ENCODE data around the gene CYP2B6.
"Not testable (repeated sequence)": the region's sequence is repeated elsewhere in the genome, so short reads cannot be mapped to it uniquely, and the experiment has no call there.

CYP2B6 gene

DNA sequence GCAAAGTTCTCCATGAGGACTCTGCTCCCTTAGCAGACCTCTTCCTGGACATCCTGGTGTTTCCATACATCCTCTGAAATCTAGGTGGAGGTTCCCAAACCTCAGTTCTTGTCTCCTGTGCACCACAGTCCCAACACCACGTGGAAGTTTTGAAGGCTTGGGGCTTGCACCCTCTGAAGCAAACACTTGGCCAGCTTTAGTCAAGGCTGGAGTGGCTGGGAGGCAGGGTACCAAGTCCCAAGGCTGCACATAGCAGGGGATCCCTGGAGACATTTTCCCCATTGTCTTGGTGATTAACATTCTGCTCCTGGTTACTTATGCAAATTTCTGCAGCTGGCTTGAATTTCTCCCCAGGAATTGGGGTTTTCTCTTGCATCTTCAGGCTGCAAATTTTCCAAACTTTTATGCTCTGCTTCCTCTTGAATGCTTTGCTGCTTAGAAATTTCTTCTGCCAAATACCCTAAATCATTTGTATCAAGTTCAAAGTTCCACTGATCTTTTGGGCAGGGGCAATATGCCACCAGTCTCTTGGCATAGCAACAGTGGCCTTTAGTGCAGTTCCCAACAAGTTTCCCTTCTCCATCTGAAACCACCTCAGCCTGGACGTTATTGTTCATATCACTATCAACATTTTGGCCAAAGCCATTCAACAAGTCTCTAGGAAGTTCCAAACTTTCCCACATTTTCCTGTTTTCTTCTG is 10.2 kb upstream of the CYP2B6 start:
- DNase-seq (ENCODE audit: low read depth), result not testable (repeated sequence)

DNA sequence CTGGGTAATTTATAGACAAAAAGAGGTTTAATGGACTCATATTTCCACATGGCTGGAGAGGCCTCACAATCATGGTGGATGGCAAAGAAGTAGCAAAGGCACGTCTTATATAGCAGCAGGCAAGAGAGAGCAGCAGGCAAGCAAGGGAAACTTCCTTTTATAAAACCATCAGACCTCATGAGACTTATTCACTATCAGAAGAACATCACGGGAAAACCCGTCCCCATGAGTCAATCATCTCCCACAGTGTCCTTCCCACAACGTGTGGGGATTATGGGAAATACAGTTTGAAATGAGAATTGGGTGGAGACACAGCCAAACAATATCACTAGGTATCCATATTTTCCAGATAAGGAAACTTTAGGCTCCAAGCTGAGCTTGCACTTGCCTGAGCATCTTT is 9.5 kb upstream of the CYP2B6 start:
- no peak for DNase-seq (ENCODE audit: low read depth)

GRCh38 chr19:40982594-40983101 is 8.4 kb upstream of the CYP2B6 start:
- no peak for DNase-seq (ENCODE audit: low read depth)

DNA sequence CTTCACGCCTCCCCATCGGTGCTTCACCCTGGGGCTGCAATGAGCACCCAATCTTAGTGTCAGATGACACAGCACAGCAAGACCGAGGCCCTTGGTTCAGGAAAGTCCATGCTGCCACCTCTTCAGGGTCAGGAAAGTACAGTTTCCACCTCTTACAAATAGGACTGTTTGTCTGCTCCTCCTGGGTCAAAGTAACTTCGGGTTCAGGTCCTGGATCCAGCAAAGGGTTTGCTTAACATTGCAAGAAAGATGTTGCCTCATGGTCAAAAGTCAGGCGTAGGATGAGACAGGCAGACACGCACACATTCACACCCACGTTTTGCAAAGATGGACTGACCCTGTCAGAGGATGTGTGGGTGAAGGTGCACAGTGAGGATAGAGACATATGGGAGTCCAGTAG is 1.6 kb upstream of the CYP2B6 start:
- no peak for DNase-seq (ENCODE audit: low read depth)

- DNase-seq (ENCODE audit: low read depth), result no peak
These were observed 4.3 kb downstream of the CYP2B6 start for GRCh38 chr19:40995355-40995754.

DNA sequence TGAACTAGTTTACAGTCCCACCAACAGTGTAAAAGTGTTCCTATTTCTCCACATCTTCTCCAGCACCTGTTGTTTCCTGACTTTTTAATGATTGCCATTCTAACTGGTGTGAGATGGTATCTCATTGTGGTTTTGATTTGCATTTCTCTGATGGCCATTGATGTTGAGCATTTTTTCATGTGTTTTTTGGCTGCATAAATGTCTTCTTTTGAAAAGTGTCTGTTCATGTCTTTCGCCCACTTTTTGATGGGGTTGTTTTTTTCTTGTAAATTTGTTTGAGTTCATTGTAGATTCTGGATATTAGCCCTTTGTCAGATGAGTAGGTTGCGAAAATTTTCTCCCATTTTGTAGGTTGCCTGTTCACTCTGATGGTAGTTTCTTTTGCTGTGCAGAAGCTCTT is 7.9 kb downstream of the CYP2B6 start:
- DNase-seq (ENCODE audit: low read depth), result not testable (repeated sequence)

GRCh38 chr19:41000310-41000737 is 9.2 kb downstream of the CYP2B6 start:
- no peak for DNase-seq (ENCODE audit: low read depth)

- no peak for DNase-seq (ENCODE audit: low read depth)
These were observed 10.3 kb downstream of the CYP2B6 start for GRCh38 chr19:41001243-41001971.

DNA sequence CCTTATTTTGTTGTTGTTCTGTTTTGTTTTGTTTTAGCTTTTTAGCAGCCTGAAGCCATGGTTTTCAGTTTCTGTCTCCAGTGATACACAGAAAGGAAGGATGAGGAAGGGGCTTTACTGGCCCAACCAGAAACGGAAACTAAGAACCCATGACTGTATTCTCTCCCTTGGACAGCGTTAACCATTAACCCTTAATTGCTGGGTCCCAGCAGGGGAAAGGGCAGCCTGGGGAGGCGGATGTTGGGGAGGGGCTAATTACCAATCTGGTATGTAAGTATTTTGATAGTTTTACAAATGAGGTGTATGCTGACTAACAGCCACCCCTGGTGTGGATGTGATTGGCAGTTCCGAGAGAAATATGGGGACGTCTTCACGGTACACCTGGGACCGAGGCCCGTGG is 12.6 kb downstream of the CYP2B6 start:
- DNase-seq (ENCODE audit: low read depth), result not testable (repeated sequence)

- no peak for DNase-seq (ENCODE audit: low read depth)
These were observed 18.7 kb downstream of the CYP2B6 start for GRCh38 chr19:41009700-41010235.

GRCh38 chr19:41013359-41013758 is 22.3 kb downstream of the CYP2B6 start:
- DNase-seq (ENCODE audit: low read depth), result no peak

GRCh38 chr19:41014643-41015042 is 23.6 kb downstream of the CYP2B6 start:
- no peak for DNase-seq (ENCODE audit: low read depth)

- DNase-seq (ENCODE audit: low read depth), result no peak
These were observed 25.5 kb downstream of the CYP2B6 start for GRCh38 chr19:41016488-41017071.

GRCh38 chr19:41018736-41019290 is 27.7 kb downstream of the CYP2B6 start:
- no peak for DNase-seq (ENCODE audit: low read depth)

GRCh38 chr19:41019346-41019745 is 28.3 kb downstream of the CYP2B6 start:
- no peak for DNase-seq (ENCODE audit: low read depth)

DNA sequence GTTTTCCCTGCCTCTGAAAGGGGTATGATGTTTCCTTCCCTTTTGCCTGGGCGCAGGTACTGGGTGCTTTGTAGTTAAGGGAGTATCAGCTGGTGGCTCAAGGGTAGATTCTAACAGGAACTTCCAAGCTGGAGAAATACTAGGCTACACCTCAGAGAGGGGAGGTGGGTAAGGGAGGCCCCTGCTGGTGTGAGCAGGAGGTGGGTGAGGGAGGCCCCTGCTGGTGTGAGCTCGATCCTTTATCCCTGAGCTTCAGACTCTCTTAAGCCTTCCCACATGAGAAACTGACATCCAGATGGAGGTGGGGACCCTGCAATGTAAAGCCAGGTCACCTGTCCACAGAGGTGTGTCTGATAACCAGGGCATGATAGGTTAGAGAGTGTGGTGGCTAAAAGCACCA is 32.1 kb downstream of the CYP2B6 start:
- no peak for DNase-seq (ENCODE audit: low read depth)

GRCh38 chr19:41025411-41025810 is 34.3 kb downstream of the CYP2B6 start:
- DNase-seq (ENCODE audit: low read depth), result no peak

GRCh38 chr19:41025871-41026270 is 34.8 kb downstream of the CYP2B6 start:
- DNase-seq (ENCODE audit: low read depth), result no peak

DNA sequence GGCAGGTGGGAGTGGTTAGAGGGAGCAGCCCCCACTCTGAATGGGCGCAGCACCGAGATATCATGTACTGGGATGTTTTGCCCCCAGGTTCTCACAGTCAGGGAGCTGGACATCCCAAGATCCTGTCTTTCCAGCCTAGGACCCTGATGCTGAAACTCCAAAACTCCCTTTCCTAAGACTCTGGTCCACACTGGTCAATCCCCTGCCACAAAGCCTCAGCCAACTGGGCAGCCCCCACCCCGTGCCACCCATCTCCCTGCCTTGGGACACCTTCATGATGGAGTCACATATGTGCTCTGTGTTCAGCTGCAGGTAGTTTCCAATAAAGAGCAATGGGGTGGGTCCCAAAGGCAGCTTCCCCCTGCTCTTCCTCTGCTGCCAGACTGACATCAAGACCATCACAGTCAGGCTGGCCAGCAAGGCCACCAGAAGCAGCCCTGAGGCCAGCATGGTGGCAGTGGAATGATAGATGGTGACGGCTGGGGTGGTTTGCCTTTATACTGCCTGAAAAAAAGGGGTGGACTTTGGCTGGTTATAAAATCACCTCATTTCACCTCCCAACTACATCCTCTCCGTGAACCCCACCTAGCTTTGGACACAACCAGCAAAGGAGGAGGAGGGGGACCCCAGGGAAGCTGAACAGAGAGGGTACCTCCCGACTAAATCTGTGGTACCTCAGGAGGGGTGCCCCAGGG is 36.3 kb downstream of the CYP2B6 start:
- DNase-seq (ENCODE audit: low read depth), result no peak

DNA sequence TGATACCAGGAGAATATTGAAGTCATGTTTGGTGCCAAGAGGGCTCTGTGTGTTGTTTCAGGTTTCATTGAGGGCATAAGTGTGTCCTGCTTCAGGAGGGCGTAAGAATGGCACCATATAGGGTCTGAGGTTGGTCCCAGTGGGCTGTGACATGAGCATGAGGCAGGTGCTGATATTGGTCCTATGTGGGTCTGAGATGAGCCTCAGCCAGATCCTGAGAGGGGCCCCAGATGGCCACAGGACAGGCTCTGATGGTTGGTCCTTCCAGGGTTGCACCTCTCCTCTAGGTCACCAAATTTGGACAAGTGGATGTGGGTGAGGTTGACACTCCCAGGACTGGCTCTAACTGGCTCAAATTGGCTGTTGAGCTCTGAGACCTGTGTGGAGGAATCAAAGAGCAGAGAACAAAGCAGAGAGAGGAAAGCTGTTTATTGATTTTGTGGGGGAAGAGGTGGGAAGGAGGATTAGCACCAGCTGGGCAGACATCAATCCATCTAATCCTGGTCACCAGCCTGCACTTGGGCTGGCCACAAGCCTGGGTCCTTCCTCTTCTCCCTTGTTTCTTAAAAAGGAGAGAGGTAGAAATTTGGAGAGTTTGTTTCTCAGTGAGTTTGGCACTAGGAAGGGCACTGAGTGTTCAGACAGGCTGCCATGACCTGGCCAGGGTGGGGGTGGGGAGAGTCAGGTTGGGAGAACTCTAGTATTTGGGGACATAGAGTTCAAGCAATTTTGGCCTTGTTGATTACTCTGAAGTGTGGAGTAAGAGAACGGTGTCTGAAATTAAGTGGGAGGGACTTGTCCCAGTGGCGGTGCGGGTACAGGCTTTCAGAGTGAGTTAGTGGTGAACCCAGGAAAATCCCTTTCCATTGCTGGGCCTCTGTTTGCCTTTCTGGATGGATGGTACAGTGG is 38.7 kb downstream of the CYP2B6 start:
- DNase-seq (ENCODE audit: low read depth), result no peak

GRCh38 chr19:41030651-41031050 is 39.6 kb downstream of the CYP2B6 start:
- DNase-seq (ENCODE audit: low read depth), result no peak
